ENCODE measurements around the gene TM4SF4. TPM values are rescaled to one million over a fixed set of nuclear protein-coding genes. Genes with fewer than 3 reads are reported as not detected.

The TM4SF4 gene
- total and polyA plus RNA-seq, 2 of the 8 experiments (the other 6 are each of a cell fraction or from before 2014, with no cell fraction given), result not detected

- Histone ChIP-seq H3K9me3 (ENCODE audit: insufficient read depth in 2 of 2, low read depth in 1 of 2, low read length in 1 of 2) (no peaks in the 10 kb centered on the region), H3K79me1 (ENCODE audit: low read depth, low read length) (0 out of 2 replicates have a peak, but pooled peaks cover 3% of the 10 kb centered on the region), H2AK5ac (ENCODE audit: low read depth, low read length) (no peak overlapping the region), H4K91ac (replicated peaks; ENCODE audit: insufficient read length, low read length) (no peak overlapping the region), H2BK20ac (ENCODE audit: low read length) (no peak overlapping the region), H2BK120ac (replicated peaks; ENCODE audit: low read depth, low read length) (no peak overlapping the region), H2BK12ac (ENCODE audit: low read depth, low read length) (no peak overlapping the region), H3K4ac (replicated peaks; ENCODE audit: insufficient read length, low read depth, low read length) (no peak overlapping the region), H3K14ac (ENCODE audit: insufficient read length) (no peak overlapping the region), H2AFZ (ENCODE audit: low read length) (no peak overlapping the region), H4K20me1 (replicated peaks in 1 of 2; ENCODE audit: control insufficient read depth in 1 of 2, insufficient read depth in 2 of 2, low read length in 2 of 2) (no peaks in the 10 kb centered on the region), H3K56ac (replicated peaks; ENCODE audit: insufficient read length, low read depth, low read length) (no peak overlapping the region), H2BK15ac (ENCODE audit: low read length) (no peak overlapping the region), H3K4me1 (replicated peaks in 1 of 4; ENCODE audit: control insufficient read depth in 3 of 4, insufficient read depth in 4 of 4, low read length in 3 of 4) (peaks cover 0 to 3% (median 0%) of the 10 kb centered on the region in 4 experiments; a peak in 1 of 7 replicates), H3K9ac (replicated peaks in 1 of 4; ENCODE audit: extremely low read depth in 1 of 4, low read depth in 3 of 4, low read length in 3 of 4) (no peak overlapping the region), H3K79me2 (ENCODE audit: control insufficient read depth in 1 of 2, insufficient read depth in 2 of 2, low read length in 2 of 2) (peaks cover 0 to 12% of the 10 kb centered on the region in 2 experiments; a peak in 2 of 4 replicates), H3K18ac (ENCODE audit: extremely low read depth, low read length) (no peak overlapping the region), H3K27ac (ENCODE audit: low read depth, low read length) (no peak overlapping the region), H3K23ac (ENCODE audit: insufficient read length) (no peak overlapping the region), H4K8ac (ENCODE audit: extremely low read depth, insufficient read depth, low read length) (no peak overlapping the region), H3K4me3 (ENCODE audit: extremely low read depth in 1 of 4, insufficient read depth in 2 of 4, low read depth in 3 of 4, low read length in 4 of 4) (no peak overlapping the region), H2BK5ac (ENCODE audit: low read depth, low read length) (no peak overlapping the region), H3K23me2 (ENCODE audit: low read depth, low read length) (peaks cover 2% of the 10 kb centered on the region; the same call in 1 of the 2 replicates), H3K36me3 (ENCODE audit: control insufficient read depth in 2 of 4, insufficient read depth in 4 of 4, low read length in 3 of 4) (peaks cover 0 to 4% (median 0%) of the 10 kb centered on the region in 4 experiments; a peak in 1 of 8 replicates), H3K27me3 (replicated peaks in 1 of 4; ENCODE audit: control insufficient read depth in 3 of 4, extremely low read depth in 1 of 4, insufficient read depth in 3 of 4, low read length in 3 of 4) (no peaks in the 10 kb centered on the region), H3K4me2 (ENCODE audit: insufficient read depth in 1 of 2, low read depth in 2 of 2, low read length in 2 of 2) (no peak overlapping the region), H4K5ac (ENCODE audit: insufficient read length, low read depth, low read length) (no peak overlapping the region)
- DNase-seq (ENCODE audit: low read depth in 1 of 2, low spot score in 2 of 2) (no peak), FAIRE-seq (no peak)
- POLR2A ChIA-PET (ENCODE audit: partially characterized antibody), result no interaction called here
- TF ChIP-seq CBX8 (IDR thresholded peaks at IDR 0.05; ENCODE audit: borderline replicate concordance, low read depth, low read length) (no peak), NRF1 (IDR thresholded peaks at IDR 0.05; ENCODE audit: low read depth, low read length) (no peak), JUN (IDR thresholded peaks at IDR 0.05; ENCODE audit: low read depth, low read length) (no peak), NANOG (IDR thresholded peaks at IDR 0.05; ENCODE audit: insufficient read depth, low read depth, low read length, poor library complexity, severe bottlenecking) (no peak), KDM1A (IDR thresholded peaks at IDR 0.05; ENCODE audit: borderline replicate concordance, low read length) (no peak)
- CTCF ChIA-PET (ENCODE audit: partially characterized antibody), result interaction anchor here (1.1 to 2.7 kb wide), 4 partner anchors 12 to 26 kb away, joined by 3 to 19 read pairs (median 6); no protein-coding TSS in a partner anchor
- WGBS, 2 experiments (ENCODE audit: extremely low coverage in 1 of 2, insufficient coverage in 1 of 2, insufficient read length in 1 of 2, insufficient replicate concordance in 2 of 2, low coverage in 1 of 2, low lambda C conversion rate in 2 of 2, missing lambda C conversion rate in 1 of 2), result 94% methylated on average over 9 of the region's 9 CpGs; no CpG with 5 or more reads in 1 of the 2 experiments
Measured at GRCh38 chr3:149542375-149543312, 68.1 kb downstream of the TM4SF4 start.

Measured in H1 (cell line).